ENCODE measurements around the gene SLC22A5.

- no peak for TF ChIP-seq CTCF (IDR thresholded peaks at IDR 0.05; ENCODE audit: low read length)
- no peak for TF ChIP-seq EZH2phosphoT487 (IDR thresholded peaks at IDR 0.05; ENCODE audit: low read length)
- no peak for TF ChIP-seq EZH2 (optimal IDR thresholded peaks at IDR 0.05; ENCODE audit: low read depth, low read length)
These were observed 2.6 kb downstream of the SLC22A5 start for GRCh38 chr5:132372127-132372526.

All from MM.1S (cell line).